GM18867 (cell line): ENCODE results near the gene TAF1.
A peak's percentile ranks its signal among the peaks of the same experiment; 100 is the strongest.
"Not testable (repeated sequence)": the region's sequence is repeated elsewhere in the genome, so short reads cannot be mapped to it uniquely, and the experiment has no call there.

ENCODE experiments used
- ATAC-seq: cut with Tn5 transposase; IDR thresholded peaks from one replicate; pipeline ENCODE4 v1.9.1; 2021; ENCODE audit warnings: mild to moderate bottlenecking, moderate library complexity; ENCODE audit not compliant: unreplicated experiment

The TAF1 gene

DNA sequence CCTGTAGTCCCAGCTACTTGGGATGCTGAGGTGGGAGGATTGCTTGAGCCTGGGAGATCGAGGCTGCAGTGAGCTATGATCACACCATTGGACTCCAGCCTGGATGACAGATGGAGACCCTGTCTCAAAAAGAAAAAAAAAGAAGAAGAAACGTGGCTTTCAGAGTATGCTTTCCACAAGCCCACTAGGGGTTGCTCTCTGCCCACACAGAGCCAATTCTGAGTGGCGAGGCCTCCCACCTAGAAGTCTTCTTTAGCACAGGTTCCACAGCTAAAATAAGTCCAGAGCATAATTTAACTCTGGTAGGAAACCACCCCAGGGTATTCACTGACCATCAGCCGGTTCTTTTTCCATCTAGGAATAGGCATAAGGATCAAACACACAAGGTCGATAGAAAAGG is 50.1 kb downstream of the TAF1 start:
- ATAC-seq, result not testable (repeated sequence)

DNA sequence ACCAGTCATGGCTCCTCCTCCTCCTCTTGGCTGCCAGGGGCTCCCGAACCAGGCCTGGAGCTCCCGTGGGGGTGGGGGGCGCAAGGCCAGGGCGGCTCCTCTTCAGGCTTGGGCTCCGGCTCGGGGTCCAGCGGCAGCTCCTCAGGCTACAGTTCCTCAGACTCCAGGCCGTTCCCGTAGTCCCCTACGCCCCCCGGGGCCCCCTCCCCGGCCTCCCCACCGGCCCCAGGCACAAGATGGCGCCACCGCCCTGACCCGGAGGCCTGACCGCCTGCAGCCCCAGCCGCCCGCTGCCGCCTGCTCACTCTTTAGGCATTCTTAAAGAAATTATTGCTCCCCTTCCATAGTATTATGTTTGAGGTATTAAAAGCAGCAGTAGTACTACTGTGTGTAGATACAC is 54.5 kb downstream of the TAF1 start:
- no peak for ATAC-seq

DNA sequence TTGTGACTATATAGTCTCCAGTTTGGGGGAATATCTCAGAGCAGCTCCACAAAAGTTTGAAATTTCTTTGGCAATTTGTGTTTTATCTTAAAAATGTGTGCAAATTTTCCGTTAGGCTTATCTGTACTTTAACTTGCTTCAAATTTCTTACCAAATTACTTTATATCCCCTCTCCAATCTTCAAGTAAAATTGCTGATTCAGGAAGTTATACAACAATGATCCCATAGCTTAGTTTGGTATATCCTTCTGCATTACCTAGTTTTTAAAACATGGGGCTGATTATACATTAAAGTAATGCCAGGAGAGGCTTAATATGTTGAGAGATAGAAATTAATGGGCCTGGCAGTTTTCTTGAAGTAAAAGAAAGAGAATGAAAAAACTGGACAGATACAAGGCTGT is 66.6 kb downstream of the TAF1 start:
- no peak for ATAC-seq

DNA sequence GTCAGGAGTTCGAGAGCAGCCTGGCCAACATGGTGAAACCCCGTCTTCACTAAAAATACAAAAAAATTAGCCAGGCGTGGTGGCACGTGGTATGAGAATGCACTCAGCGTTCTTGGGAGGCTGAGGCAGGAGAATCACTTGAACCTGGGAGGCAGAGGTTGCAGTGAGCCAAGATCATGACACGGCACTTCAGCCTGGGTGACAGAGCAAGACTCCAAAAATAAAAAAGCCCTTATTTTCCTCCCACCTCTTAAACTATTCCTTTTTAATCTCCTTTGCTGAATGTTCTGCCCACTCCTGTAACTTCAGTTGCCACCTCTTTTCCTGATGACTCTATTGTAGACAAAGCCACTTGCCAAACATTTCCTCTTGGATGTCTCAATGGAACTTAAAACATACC is 72.6 kb downstream of the TAF1 start:
- no peak for ATAC-seq

DNA sequence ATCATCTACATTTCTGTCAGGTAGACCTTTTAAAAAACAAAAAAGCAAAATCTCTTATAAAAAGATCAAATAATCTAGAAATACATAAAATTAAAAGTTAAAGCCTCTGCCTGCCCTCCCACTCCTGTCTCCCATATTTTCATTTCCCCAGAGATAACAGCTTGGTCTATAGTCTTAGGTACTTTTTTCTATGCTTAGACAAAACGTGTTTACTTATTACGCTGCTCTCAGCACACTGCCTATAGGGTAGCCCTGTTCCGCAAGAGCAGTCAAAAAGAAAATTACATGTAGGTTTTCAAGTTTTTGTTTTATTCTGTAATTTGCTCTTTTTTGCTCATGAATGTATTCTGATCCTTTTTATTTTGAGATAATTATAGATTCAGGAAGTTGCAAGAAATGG is 73.3 kb downstream of the TAF1 start:
- ATAC-seq, result no peak

DNA sequence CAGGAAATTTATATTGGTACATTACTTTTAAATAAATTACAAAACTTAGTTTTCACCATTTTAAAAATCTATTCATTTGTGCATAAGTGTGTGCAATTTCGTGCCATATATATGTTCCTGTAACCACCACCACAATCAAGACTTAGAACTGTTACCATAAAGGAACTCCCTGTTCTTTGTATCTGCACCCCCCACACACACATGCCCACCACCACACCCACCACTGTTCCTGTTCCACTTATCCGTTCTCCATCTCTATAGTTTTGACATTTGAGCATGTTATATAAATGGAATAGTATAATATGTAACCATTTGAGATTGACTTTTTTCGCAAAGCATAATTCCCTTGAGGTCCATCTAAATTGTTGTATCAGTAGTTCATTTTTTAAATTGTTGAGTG is 73.7 kb downstream of the TAF1 start:
- no peak for ATAC-seq

DNA sequence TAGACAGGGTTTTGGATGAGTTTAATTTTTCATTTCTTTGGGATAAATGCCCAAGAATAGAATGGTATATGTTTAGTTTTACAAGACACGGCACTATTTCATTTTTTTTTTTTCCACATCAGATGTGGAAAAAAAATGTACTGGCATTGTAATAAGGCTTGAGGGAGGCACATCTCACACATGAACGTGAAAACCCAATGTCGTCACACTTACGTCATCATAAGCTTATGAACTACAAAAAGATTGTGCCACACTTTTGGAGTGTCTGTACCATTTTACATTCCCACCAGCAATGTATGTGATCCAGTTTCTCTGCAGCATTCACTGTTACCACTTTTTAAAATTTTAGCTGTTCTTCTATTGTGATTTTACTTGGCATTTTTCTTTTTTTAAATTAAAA is 74.2 kb downstream of the TAF1 start:
- no peak for ATAC-seq

DNA sequence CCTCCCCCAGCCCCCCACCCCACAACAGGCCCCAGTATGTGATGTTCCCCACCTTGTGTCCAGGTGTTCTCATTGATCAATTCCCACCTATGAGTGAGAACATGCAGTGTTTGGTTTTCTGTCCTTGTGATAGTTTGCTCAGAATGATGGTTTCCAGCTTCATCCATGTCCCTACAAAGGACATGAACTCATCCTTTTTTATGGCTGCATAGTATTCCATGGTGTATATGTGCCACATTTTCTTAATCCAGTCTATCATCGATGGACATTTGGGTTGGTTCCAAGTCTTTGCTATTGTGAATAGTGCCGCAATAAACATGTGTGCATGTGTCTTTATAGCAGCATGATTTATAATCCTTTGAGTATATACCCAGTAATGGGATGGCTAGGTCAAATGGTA is 75.7 kb downstream of the TAF1 start:
- ATAC-seq, result not testable (repeated sequence)

DNA sequence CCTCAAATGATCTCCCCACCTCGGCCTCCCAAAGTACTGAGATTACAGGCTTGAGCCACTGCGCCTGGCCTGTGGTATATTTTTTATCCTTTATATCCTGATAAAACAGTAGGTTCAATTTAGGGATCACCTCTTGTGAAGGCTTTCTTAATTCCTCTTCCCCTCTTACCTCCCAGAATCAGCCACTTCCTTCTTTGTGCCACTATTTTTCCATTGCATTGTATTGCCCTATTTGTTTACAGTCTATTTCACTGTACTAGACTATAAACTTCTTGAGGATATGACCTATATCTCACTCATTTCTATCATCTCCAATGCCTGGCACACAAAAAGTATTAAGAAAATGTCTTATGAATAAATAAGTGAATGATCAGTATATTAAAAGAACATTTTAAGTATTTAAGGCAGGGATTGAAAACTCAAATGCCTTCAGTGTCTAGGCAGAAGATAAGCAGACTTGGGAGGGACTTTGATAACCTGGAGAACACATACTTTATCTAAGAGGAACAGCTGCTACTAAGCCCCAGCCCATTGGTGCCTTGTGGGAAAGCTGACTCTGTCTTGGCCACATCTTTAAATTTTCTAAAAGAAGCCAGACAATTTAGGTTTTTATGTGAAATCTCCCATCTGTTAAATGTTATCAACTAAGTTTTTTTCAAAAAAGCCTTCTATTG is 84.4 kb downstream of the TAF1 start:
- ATAC-seq, result no peak

DNA sequence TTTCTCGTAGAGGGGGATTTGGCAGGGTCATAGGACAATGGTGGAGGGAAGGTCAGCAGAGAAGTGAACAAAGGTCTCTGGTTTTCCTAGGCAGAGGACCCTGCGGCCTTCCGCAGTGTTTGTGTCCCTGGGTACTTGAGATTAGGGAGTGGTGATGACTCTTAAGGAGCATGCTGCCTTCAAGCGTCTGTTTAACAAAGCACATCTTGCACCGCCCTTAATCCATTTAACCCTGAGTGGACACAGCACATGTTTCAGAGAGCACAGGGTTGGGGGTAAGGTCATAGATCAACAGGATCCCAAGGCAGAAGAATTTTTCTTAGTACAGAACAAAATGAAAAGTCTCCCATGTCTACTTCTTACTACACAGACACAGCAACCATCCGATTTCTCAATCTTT is 85.4 kb downstream of the TAF1 start:
- ATAC-seq, result not testable (repeated sequence)

DNA sequence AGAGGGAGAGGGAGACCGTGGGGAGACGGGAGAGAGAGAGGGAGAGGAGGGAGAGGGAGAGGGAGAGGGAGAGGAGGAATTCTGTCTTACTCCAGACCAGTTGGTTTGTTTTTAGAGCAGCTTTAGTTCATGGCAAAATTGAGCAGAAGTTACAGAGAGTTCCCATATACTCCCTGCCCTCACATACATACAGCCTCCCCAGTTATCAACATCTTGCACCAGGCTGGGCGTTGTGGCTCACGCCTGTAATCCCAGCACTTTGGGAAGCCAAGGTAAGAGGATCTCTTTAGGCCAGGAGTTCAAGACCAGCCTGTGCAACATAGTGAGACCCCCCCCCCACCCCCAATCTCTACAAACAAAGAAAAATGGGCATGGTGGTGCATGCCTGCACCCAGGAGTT is 86.9 kb downstream of the TAF1 start:
- no peak for ATAC-seq

DNA sequence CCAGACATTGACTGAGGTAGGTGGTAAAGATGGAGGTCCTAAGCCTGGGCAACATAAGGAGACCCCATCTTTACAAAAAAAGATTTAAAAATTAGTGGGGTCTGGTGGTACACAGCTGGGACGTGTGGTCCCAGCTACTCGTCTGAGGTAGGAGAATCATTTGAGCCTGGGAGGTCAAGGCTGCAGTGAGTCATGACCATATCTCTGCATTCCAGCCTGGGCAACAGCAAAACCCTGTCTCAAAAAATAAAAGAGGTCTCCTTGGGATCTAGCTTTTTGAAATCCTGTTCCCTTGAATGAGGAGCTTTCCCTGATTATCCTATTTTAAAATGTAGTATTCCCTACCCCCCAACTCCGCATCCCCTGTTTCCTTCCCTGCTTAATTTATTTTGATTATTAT is 88.1 kb downstream of the TAF1 start:
- no peak for ATAC-seq

DNA sequence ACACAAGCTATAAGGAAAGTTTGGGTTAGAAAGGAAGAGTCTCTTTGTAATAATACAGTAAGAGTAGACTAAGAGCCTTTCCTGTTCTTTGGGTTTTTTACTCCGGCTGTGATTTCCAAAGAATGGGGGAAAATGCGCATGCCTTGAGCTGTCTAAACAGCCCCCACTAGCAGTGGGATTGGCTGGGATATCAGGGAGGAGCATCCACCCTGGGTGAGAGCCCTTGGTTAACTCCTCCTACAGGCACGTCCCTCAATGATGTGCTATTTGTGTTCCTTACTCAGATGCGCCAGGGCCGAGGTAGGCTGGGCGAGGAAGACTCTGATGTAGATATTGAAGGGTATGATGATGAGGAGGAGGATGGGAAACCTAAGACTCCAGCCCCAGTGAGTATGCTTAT is 92.7 kb downstream of the TAF1 start:
- no peak for ATAC-seq

DNA sequence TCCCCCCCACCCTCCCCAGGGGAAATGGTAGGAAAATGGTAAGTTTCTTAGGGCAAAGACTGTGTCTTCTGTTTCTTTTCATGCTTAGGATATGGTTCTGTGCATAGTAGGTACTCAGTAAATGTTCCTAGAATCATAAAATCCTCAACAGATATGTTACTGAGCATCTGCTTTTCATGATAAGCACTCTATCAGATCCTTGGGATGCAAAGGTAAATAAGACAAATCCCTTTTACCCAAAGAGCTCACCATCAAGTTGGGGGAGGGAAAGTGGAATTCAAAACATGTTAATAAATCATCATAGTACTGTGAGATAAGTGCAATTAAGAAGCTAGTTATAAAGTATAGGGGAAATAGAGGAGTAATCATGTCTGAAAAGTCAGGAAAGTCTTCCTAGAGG is 98.8 kb downstream of the TAF1 start:
- ATAC-seq, result no peak

DNA sequence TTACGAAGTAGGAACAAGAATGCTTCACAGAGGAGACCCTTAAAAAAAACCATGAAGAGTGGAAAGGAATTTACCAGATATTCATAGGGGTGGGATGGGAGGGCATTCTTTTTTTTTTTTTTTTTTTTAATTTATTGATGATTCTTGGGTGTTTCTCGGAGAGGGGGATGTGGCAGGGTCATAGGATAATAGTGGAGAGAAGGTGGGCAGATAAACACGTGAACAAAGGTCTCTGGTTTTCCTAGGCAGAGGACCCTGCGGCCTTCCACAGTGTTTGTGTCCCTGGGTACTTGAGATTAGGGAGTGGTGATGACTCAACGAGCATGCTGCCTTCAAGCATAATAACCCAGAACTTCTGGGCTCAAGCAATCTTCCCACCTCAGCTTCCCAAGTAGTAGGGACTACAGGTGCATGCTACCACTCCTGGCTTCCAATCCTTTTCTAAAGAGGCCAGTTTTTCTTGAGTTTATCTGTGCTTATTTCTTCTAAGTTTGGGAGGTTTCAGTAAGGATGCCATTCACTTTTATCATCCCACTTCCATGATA is 100.9 kb downstream of the TAF1 start:
- no peak for ATAC-seq

DNA sequence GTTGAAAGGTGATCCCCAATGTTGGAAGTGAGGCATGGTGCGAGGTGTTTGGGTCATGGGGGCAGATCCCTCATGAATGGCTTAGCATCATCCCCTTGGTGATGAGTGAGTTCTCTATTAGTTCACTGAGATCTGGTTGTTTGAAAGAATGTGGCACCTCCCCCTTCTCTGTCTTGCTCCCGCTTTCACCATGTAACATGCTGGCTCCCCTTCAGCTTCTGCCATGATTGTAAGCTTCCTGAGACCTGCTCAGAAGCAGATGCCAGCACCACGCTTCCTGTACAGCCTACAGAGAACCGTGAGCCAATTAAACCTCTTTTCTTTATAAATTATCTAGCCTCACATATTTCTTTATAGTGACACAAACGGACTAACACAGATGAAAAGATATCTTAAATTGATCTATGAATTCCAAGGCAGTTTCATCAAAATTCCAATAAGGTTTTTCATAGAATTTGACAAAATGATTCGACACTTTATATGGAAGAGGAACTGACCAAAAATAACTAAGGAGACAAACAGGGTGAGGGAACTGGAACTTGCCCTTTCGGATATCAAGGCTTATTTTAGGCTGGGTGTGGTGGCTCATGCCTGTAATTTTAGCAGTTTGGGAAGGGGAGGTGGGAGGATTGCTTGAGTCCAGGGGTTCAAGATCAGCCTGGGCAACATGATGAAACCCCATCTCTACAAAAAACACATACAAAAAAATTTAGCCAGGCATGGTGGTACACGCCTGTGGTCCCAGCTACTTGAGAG is 109.8 kb downstream of the TAF1 start:
- ATAC-seq, result no peak

DNA sequence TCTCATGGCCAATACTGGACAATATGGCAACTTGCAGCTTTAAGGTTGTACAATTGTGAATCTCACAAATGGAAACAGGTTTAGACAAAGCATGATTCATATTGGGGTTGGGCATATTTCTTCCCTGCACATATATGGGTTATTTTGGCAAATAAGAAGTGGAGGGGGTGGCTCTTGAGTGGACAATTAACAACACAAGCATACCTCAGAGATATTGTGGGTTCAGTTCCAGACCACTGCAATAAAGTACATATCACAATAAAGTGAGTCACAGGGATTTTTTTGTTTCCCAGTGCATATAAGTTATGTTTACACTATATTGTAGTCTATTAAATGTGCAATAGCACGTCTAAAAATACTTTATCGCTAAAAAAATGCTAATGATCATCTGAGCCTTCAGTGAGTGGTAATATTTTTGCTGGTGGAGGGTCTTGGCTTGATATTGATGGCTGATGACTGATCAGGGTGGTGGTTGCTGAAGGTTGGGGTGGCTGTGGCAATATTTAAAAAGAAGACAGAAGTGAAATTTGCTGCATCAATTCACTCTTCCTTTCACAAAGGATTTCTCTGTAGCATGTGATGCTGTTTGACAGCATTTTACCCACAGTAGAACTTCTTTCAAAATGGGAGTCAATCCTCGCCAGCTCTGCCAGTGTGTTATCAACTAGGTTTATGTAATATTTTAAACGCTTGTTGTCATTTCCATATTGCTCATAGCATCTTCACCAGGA is 116.2 kb downstream of the TAF1 start:
- no peak for ATAC-seq

DNA sequence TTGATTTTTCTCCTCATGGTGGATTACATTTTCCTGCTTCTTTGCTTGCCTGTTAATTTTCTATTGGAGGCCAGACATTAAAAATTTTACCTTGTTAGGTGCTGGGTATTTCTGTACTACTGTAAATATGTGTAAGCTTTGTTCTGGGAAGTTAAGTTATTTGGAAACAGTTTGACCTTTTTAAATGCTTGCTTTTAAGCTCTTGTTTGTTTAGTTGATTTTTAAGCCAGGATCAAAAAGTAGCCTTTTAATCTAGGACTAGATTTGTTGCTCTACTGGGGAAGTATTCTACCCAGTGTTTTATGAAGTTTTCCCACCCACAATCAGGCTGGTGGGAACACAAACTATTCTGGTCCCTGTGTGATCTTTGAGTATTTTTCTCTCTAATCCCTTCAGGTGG is 121.7 kb downstream of the TAF1 start:
- no peak for ATAC-seq

DNA sequence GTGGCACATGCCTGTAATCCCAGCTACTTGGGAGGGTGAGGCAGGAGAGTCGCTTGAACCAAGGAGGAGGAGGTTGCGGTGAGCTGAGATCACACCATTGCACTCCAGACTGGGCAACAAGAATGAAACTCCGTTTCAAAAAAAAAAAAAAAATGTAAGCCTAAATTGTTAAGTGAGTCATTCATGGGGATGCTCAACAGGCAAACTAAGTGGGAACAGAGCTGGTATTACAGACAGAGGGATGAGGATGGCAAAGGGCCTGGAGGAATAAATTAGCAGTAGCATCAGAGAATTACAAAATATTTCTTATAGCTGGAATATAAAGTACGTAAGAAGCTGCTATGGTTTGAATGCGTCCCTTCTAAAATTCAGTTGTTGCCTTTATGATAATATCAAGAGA is 123.4 kb downstream of the TAF1 start:
- ATAC-seq, result no peak

DNA sequence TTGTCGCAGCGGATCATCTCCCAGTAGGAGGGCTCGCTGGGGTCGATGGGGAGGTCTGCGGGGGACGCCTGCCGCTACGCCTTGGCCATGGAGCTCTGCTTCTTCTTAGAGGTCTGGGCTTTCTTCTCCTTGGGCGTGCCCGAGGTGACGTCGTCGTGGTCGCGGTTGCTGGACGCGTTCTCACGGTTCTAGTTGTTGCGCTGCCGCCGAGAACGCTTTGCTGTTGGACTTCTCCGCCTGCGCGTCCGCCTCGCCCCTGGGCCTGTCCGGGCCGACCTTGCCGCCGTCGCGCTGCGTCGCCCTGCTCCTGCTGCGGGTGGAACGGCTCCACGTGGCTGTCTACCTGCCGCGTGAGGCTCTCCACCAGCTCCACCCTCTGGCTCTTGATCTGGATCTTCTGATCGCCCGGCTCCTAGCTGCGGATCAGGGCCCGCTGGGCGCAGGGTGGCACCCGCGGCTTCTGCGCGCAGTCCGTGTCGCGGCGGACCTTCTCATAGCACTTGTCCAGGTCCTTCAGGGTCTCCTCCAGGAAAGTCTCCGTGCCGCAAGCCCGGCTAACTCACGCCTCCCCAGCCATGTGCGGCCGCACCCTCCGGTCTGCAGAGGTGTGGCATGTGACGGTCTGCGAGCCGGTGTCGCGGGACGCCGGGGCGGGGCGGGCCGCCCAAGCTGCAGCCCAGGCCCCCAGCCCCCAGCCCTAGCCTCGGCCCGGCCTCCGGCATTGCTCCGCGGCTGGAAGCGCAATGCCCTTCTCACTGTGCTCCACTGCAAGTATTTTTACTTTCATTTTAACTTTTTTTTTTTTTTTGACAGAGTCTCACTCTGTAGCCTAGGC is 126.3 kb downstream of the TAF1 start:
- ATAC-seq, result peak; percentile 47

DNA sequence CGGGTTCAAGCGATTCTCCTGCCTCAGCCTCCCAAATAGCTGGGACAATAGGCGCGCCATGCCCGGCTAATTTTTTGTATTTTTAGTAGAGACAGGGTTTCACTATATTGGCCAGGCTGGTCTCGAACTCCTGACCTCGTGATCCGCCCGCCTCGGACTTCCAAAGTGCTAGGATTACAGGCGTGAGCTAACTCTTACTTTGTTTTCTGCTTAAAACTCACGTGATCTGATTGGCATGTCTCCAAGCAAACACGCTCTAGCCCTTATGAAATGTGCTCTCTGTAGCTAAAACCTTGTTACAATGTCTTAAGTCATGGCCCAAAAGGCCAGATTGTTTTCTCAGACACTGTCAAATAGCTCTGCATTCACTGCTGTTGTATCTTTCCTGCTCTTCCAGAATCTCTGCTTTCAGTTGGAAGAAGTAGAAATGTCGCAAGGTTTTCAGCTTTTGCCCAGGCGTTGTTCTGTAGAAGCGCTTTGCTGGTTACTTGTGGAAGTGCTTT is 127.0 kb downstream of the TAF1 start:
- no peak for ATAC-seq
